ENCODE data around the gene MAP4K3.
A peak's percentile ranks its signal among the peaks of the same experiment; 100 is the strongest.

The MAP4K3 gene

DNA sequence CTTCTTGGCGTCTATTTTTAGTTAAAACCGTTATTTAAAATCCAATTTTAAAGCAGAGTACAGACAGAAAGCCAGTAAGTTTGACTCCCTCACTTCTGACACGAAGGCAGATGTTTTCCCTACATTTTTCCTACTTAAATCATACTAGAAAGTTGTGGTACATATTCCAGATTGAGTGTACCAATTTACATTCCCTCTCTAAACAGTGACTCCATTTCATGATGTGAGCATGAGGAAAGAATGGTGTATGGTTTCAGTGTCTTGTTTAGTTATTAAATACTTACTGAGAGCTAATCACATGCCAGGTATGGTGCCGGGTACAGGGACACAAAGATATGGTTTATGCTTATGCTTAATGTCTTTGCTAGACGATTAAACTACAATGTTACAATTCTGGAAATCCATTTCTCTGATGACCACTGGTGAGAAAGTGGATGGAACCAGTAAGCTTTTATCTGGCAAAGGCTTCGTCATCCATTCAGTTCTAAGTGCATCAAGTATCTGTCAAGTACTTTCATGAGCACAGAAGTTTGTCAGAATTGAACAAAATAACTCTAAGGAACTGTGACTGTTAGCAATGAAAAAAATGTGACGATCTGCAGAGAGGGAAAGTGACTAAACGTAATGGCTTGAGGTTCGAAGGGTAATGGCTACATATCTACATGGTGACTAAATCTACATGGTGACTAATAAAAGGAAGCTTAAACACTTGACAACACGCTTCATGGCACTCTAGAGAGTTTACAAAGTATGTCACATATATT, 25.7 kb downstream of the MAP4K3 start (continued):
- TF ChIP-seq, protein P1, sequence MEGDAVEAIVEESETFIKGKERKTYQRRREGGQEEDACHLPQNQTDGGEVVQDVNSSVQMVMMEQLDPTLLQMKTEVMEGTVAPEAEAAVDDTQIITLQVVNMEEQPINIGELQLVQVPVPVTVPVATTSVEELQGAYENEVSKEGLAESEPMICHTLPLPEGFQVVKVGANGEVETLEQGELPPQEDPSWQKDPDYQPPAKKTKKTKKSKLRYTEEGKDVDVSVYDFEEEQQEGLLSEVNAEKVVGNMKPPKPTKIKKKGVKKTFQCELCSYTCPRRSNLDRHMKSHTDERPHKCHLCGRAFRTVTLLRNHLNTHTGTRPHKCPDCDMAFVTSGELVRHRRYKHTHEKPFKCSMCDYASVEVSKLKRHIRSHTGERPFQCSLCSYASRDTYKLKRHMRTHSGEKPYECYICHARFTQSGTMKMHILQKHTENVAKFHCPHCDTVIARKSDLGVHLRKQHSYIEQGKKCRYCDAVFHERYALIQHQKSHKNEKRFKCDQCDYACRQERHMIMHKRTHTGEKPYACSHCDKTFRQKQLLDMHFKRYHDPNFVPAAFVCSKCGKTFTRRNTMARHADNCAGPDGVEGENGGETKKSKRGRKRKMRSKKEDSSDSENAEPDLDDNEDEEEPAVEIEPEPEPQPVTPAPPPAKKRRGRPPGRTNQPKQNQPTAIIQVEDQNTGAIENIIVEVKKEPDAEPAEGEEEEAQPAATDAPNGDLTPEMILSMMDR (tag by site-specific recombination; IDR thresholded peaks at IDR 0.05): no peak
- no peak for TF ChIP-seq ZNF16 (tag by site-specific recombination; IDR thresholded peaks at IDR 0.05; ENCODE audit: low read depth)
- TF ChIP-seq ZNF654 (tag by site-specific recombination; IDR thresholded peaks at IDR 0.05; ENCODE audit: low read depth): no peak
- peak; percentile 23; the same call in 1 of the 2 replicates for TF ChIP-seq ZNF184 (tag by site-specific recombination; IDR thresholded peaks at IDR 0.05)
- TF ChIP-seq PATZ1 (tag by site-specific recombination; IDR thresholded peaks at IDR 0.05): no peak

DNA sequence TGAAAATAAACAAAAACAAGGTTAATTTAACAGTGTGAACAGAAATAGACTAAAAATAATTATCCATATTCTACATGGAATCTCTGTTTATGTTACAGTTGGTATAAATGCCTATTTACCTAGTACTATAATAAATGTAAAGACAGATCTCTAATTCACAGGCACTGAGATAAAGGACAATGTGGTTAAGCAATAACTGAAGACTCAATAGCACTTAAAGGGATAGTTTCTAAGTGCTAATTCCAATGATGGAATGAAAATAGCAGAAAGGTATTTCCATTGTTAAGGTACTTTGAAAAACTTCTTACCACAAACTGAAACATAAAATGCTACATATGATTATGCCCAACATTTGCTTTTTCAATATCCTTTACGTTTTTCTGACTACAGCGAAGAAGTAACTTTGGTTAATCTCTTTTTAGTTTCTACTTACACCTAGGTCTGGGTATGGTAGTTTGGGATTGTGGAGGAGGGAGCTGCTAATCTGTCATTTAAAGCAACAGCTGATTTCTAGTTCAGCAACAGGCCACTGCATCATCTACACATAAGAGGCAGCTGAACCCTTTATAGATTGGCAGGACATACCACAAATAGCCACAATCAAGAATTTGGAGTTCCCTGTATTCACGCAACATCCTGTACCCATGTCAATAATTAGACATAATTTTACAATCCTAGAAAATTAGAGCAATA, 27.2 kb downstream of the MAP4K3 start:
- Histone ChIP-seq H3K27ac (ENCODE audit: extremely low read depth, low read depth, low read length) (no peak overlapping the region), H3K4me1 (ENCODE audit: control insufficient read depth, insufficient read depth, low read length) (peaks cover 35% of the 10 kb centered on the region), H3K9me3 (ENCODE audit: control insufficient read depth, insufficient read depth, low read depth, low read length) (no peaks in the 10 kb centered on the region), H3K36me3 (ENCODE audit: control insufficient read depth in 2 of 2, insufficient read depth in 1 of 2, low read length in 2 of 2) (no peaks in the 10 kb centered on the region), H3K4me3 (ENCODE audit: low read depth, low read length) (no peak overlapping the region)
- ChIA-PET CTCF (interaction anchor here (0.6 kb wide), 1 partner anchor 112 kb away, joined by 3 read pairs; no protein-coding TSS in a partner anchor), POLR2A (no interaction called here)
- TF ChIP-seq SCRT2 (tag by site-specific recombination; IDR thresholded peaks at IDR 0.05) (peak; percentile 97), OVOL3 (tag by site-specific recombination; IDR thresholded peaks at IDR 0.05) (no peak)

DNA sequence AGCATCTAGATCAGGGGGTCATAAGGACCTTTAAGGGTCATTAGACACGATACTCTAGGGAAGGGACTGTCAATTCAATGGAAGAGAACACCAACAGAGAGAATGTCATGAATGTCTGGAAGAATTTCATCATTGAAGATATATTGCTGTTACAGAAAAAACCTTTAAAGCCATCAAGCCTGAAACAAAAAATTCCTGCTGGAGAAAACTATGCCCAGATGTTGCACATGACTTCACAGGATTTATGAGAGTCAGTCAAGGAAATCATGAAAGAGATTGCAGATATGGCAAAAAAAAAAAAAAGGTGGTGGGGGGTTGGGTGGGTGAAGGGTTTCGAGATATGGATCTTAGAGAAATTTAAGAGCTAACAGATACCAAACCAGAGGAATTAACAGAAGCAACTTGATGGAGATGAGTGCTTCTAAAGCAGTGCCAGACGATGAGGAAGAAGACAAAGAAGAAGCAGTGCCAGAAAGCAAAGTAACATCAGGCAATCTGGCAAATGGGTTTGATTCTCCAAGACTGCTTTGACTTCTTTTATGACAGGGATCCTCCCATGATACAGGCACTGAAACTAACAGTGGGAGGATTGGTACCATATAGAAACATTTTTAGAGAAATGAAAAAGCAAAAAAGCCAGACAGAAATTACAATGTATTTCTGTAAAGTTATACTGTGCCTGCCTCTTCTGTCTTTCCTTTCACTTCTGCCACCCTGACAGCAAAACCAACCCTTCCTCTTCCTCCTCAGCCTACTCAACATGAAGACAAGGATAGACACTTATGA, 28.5 kb downstream of the MAP4K3 start:
- ChIA-PET CTCF (interaction anchor here (0.7 kb wide), 1 partner anchor 9 kb away, joined by 3 read pairs; no protein-coding TSS in a partner anchor), POLR2A (no interaction called here)
- Histone ChIP-seq H3K4me1 (ENCODE audit: control insufficient read depth, insufficient read depth, low read length) (peaks cover 34% of the 10 kb centered on the region), H3K9me3 (ENCODE audit: control insufficient read depth, insufficient read depth, low read depth, low read length) (no peaks in the 10 kb centered on the region), H3K4me3 (ENCODE audit: low read depth, low read length) (no peak overlapping the region), H3K36me3 (ENCODE audit: control insufficient read depth in 2 of 2, insufficient read depth in 1 of 2, low read length in 2 of 2) (no peaks in the 10 kb centered on the region), H3K27ac (ENCODE audit: extremely low read depth, low read depth, low read length) (no peak overlapping the region)
- TF ChIP-seq ZNF768 (tag by site-specific recombination; IDR thresholded peaks at IDR 0.05) (no peak), ZNF624 (tag by site-specific recombination; IDR thresholded peaks at IDR 0.05) (no peak), ZBTB17 (tag by site-specific recombination; IDR thresholded peaks at IDR 0.05) (0 out of 2 replicates have a peak, but pooled peaks have one; percentile 16), KLF10 (tag by site-specific recombination; IDR thresholded peaks at IDR 0.05) (no peak), ZNF324 (tag by site-specific recombination; IDR thresholded peaks at IDR 0.05) (no peak), ZNF24 (tag by site-specific recombination; IDR thresholded peaks at IDR 0.05) (no peak), KLF9 (tag by site-specific recombination; IDR thresholded peaks at IDR 0.05; ENCODE audit: low read depth) (no peak), ELK4 (IDR thresholded peaks at IDR 0.05; ENCODE audit: borderline replicate concordance, low read depth, low read length) (no peak), ZNF292 (tag by site-specific recombination; IDR thresholded peaks at IDR 0.05; ENCODE audit: borderline replicate concordance, low read depth) (no peak), ZNF239 (tag by site-specific recombination; IDR thresholded peaks at IDR 0.05) (no peak), PRDM6 (tag by site-specific recombination; IDR thresholded peaks at IDR 0.05) (peak; percentile 69), ZNF704 (tag by site-specific recombination; IDR thresholded peaks at IDR 0.05) (no peak), ZNF335 (tag by site-specific recombination; conservative IDR thresholded peaks at IDR 0.05) (no peak)
